NCI-H1417 treated with DMSO at 0.1 percent for 48 hours (cell line): ENCODE measurements around the gene KRTAP19-7.

ENCODE experiments used
- DNase-seq: peaks from one replicate; lab custom pipeline; 2025; lab: John Stamatoyannopoulos, UW

KRTAP19-7 gene

GRCh38 chr21:30561264-30561895 is at the start of gene KRTAP19-7:
TSS of gene KRTAP19-7 (minus strand) at chr21:30561314. CDS start at chr21:30561289, 25 bp downstream.
- DNase-seq = no peak

- no peak for DNase-seq
These were observed 44.9 kb upstream of the KRTAP19-7 start for GRCh38 chr21:30605968-30606367.

GRCh38 chr21:30600787-30601186 is 39.7 kb upstream of the KRTAP19-7 start, which contains the start of gene KRTAP22-1:
TSS of gene KRTAP22-1 (plus strand) at chr21:30601087.
- DNase-seq = no peak

GRCh38 chr21:30598802-30599201 is 37.7 kb upstream of the KRTAP19-7 start, which contains the start of gene KRTAP6-2:
TSS of gene KRTAP6-2 (minus strand) at chr21:30598902. CDS start at chr21:30598874, 28 bp downstream.
- no peak for DNase-seq

GRCh38 chr21:30592140-30592539 is 31.0 kb upstream of the KRTAP19-7 start, which contains the start of gene KRTAP6-3:
TSS of gene KRTAP6-3 (plus strand) at chr21:30592440. CDS start at chr21:30592446, 6 bp downstream.
- no peak for DNase-seq

GRCh38 chr21:30590297-30590696 is 29.2 kb upstream of the KRTAP19-7 start, which contains the start of gene KRTAP22-2:
TSS of gene KRTAP22-2 (minus strand) at chr21:30590397.
- no peak for DNase-seq

GRCh38 chr21:30582870-30583269 is 21.8 kb upstream of the KRTAP19-7 start:
- no peak for DNase-seq

GRCh38 chr21:30580132-30580531 is 19.0 kb upstream of the KRTAP19-7 start:
- DNase-seq = no peak

- no peak for DNase-seq
These were observed 18.2 kb upstream of the KRTAP19-7 start for GRCh38 chr21:30579346-30579745.

- no peak for DNase-seq
These were observed 16.7 kb upstream of the KRTAP19-7 start for GRCh38 chr21:30577766-30578165.

- DNase-seq = no peak
These were observed 6.5 kb upstream of the KRTAP19-7 start for GRCh38 chr21:30567617-30568016.

- DNase-seq = no peak
These were observed 2.5 kb upstream of the KRTAP19-7 start for GRCh38 chr21:30563630-30564029.

- DNase-seq = no peak
These were observed 2.0 kb upstream of the KRTAP19-7 start for GRCh38 chr21:30563072-30563471.

- no peak for DNase-seq
These were observed 843 bp upstream of the KRTAP19-7 start for GRCh38 chr21:30561957-30562356.

- no peak for DNase-seq
These were observed 6.0 kb downstream of the KRTAP19-7 start for GRCh38 chr21:30555095-30555494.

- no peak for DNase-seq
These were observed 8.3 kb downstream of the KRTAP19-7 start for GRCh38 chr21:30552782-30553181.

GRCh38 chr21:30541764-30542163 is 19.4 kb downstream of the KRTAP19-7 start, which contains the start of gene KRTAP19-6:
TSS of gene KRTAP19-6 (minus strand) at chr21:30541864. CDS start at chr21:30541833, 31 bp downstream.
- DNase-seq = no peak

- no peak for DNase-seq
These were observed 42.2 kb downstream of the KRTAP19-7 start for GRCh38 chr21:30518876-30519275.

GRCh38 chr21:30515681-30516080 is 45.4 kb downstream of the KRTAP19-7 start:
- DNase-seq = no peak
